HepG2 (cell line): Measurements from ENCODE around the gene SAMMSON. TPM values are rescaled to one million over a fixed set of nuclear protein-coding genes. Genes with fewer than 3 reads are reported as not detected.

ENCODE experiments used
- ATAC-seq: fragments of 200-7000 bp; cut with Tn5 transposase; 3 replicates; pipeline ENCODE4 v1.9.1; 2020; ENCODE audit warnings: mild to moderate bottlenecking, moderate library complexity
- BruUV-seq: library from RNA; stranded (reverse); fragments of 400-500 nt; replicated peaks from 2 replicates; lab custom pipeline; 2021; lab: Mats Ljungman, UMichigan
- CTCF ChIA-PET: fragments of 300-600 bp; formaldehyde crosslinking; extraction: SDS; loops from one replicate; lab custom pipeline; 2021; ENCODE audit warnings: low total read pairs, inconsistent platforms, low intra/inter-chr PET ratio; lab: Yijun Ruan, JAX
- POLR2A ChIA-PET: fragments of 350-600 bp; sonication (Branson Sonifier 250); formaldehyde crosslinking; loops from one replicate; lab custom pipeline; 2020; ENCODE audit warnings: antibody characterized with exemption, inconsistent platforms; lab: Yijun Ruan, JAX
- DNase-seq: peaks from one replicate; pipeline ENCODE4 v3.0.0-alpha.2; 2015; ENCODE audit warnings: low spot score
- FAIRE-seq: peaks from 3 replicates; lab custom pipeline; 2011; peaks lifted over from hg19 to GRCh38; lab: Jason Lieb, UNC
- H2AFZ ChIP-seq: one replicate; pipeline ENCODE4 v1.6.1; 2011; ENCODE audit warnings: low read length, inconsistent platforms
- H3K27ac ChIP-seq: fragments of 300-600 bp; 3 replicates; pipeline ENCODE4 v1.8.0; 2011; ENCODE audit warnings: mixed run types, mild to moderate bottlenecking, mixed read lengths, low read length, inconsistent platforms; ENCODE audit not compliant: insufficient read depth; ENCODE audit errors: extremely low read length
- H3K27me3 ChIP-seq, 2 experiments: fragments of 200-600 bp in 1 of 2; 2 replicates in 1 of 2; 3 replicates in 1 of 2; pipeline versions ENCODE4 v1.6.0 to v1.8.0; 2011; ENCODE audit warnings: low read length in 2 of 2, mild to moderate bottlenecking in 2 of 2, moderate library complexity in 2 of 2, inconsistent platforms in 1 of 2; ENCODE audit not compliant: insufficient read depth in 2 of 2, control insufficient read depth in 1 of 2
- H3K36me3 ChIP-seq, 2 experiments: fragments of 200-600 bp in 1 of 2; replicated peaks in 1 of 2; 2 replicates in 1 of 2; 3 replicates in 1 of 2; pipeline versions ENCODE4 v1.5.1 to v1.8.0; 2011; ENCODE audit warnings: low read length in 2 of 2, inconsistent platforms in 1 of 2; ENCODE audit not compliant: insufficient read depth in 2 of 2, control insufficient read depth in 1 of 2
- H3K4me1 ChIP-seq: 2 replicates; pipeline ENCODE4 v1.5.1; 2012; ENCODE audit warnings: low read length, inconsistent platforms; ENCODE audit not compliant: insufficient read depth
- H3K4me2 ChIP-seq: 2 replicates; pipeline ENCODE4 v1.6.0; 2011; ENCODE audit warnings: low read depth, low read length, inconsistent platforms
- H3K4me3 ChIP-seq, 3 experiments: fragments of 200-600 bp in 1 of 3; sonication (generic), shearing (Covaris generic) in 1 of 3; replicated peaks in 1 of 3; 2 replicates each; pipeline ENCODE4 v1.5.1; 2011 to 2016; ENCODE audit warnings: low read length in 3 of 3, inconsistent platforms in 2 of 3, low read depth in 2 of 3, mild to moderate bottlenecking in 2 of 3, control low read depth in 1 of 3, mixed read lengths in 1 of 3; ENCODE audit not compliant: insufficient read depth in 1 of 3
- H3K79me2 ChIP-seq: one replicate; pipeline ENCODE4 v1.6.1; 2011; ENCODE audit warnings: low read length, inconsistent platforms; ENCODE audit not compliant: insufficient read depth
- H3K9ac ChIP-seq: 2 replicates; pipeline ENCODE4 v1.6.0; 2011; ENCODE audit warnings: mild to moderate bottlenecking, low read depth, low read length, inconsistent platforms; ENCODE audit not compliant: insufficient read depth
- H3K9me3 ChIP-seq: 2 replicates; pipeline ENCODE4 v1.5.1; 2012; ENCODE audit warnings: mild to moderate bottlenecking, low read length
- H4K20me1 ChIP-seq: 2 replicates; pipeline ENCODE4 v1.6.0; 2011; ENCODE audit warnings: inconsistent platforms, mild to moderate bottlenecking, low read length, moderate library complexity; ENCODE audit not compliant: insufficient read depth
- ARID5B ChIP-seq: IDR thresholded peaks from 2 replicates; pipeline ENCODE4 v1.4.0; 2020; ENCODE audit warnings: mild to moderate bottlenecking, missing genetic modification reagents
- ELF1 ChIP-seq: sonication (generic); formaldehyde crosslinking; IDR thresholded peaks from 2 replicates; pipeline ENCODE4 v1.4.0; 2020; ENCODE audit warnings: missing genetic modification reagents
- EP300 ChIP-seq, 3 experiments: sonication (generic) in 1 of 3; formaldehyde crosslinking in 1 of 3; IDR thresholded peaks; 2 replicates each; pipeline versions ENCODE4 v1.5.1 to v1.6.1; 2011 to 2020; ENCODE audit warnings: low read depth in 2 of 3, low read length in 2 of 3, borderline replicate concordance in 1 of 3, improper control_type of control experiment in 1 of 3, mild to moderate bottlenecking in 1 of 3, missing genetic modification reagents in 1 of 3, moderate library complexity in 1 of 3
- FIP1L1 ChIP-seq: fragments of 200-400 bp; formaldehyde crosslinking; IDR thresholded peaks from 2 replicates; pipeline ENCODE4 v1.6.1; 2018; ENCODE audit warnings: low read depth, mild to moderate bottlenecking, low read length, moderate library complexity, borderline replicate concordance; ENCODE audit not compliant: insufficient read depth
- HNRNPL ChIP-seq: fragments of 200-400 bp; formaldehyde crosslinking; IDR thresholded peaks from 2 replicates; pipeline ENCODE4 v1.6.1; 2017; ENCODE audit warnings: mild to moderate bottlenecking, low read depth, low read length
- RFX3 ChIP-seq: IDR thresholded peaks from 2 replicates; pipeline ENCODE4 v1.6.1; 2016; ENCODE audit warnings: missing biosample characterization, missing genetic modification reagents
- YEATS2 ChIP-seq: sonication (generic); formaldehyde crosslinking; IDR thresholded peaks from 2 replicates; pipeline ENCODE4 v1.4.0; 2020; ENCODE audit warnings: missing genetic modification reagents, borderline replicate concordance
- YY1 ChIP-seq: IDR thresholded peaks from 2 replicates; pipeline ENCODE4 v1.6.1; 2011; ENCODE audit warnings: low read length, low read depth, moderate library complexity, mild to moderate bottlenecking; ENCODE audit not compliant: insufficient read depth, insufficient replicate concordance
- ZFX ChIP-seq: sonication (generic); formaldehyde crosslinking; IDR thresholded peaks from 2 replicates; pipeline ENCODE4 v1.4.0; 2020; ENCODE audit warnings: mild to moderate bottlenecking, low read depth, missing genetic modification reagents, moderate library complexity
- ZNF770 ChIP-seq: sonication (generic); formaldehyde crosslinking; IDR thresholded peaks from 2 replicates; pipeline ENCODE4 v1.5.0; 2020; ENCODE audit warnings: mild to moderate bottlenecking, missing genetic modification reagents
- ZNF781 ChIP-seq: sonication (generic); formaldehyde crosslinking; IDR thresholded peaks from 2 replicates; pipeline ENCODE4 v1.5.1; 2020; ENCODE audit warnings: borderline replicate concordance, mild to moderate bottlenecking, missing genetic modification reagents; ENCODE audit errors: not compliant biosample characterization
- WGBS: methylation state at CpG from one replicate; pipeline ENCODE4 v1.1.6; 2017; ENCODE audit warnings: low lambda C conversion rate; 5-methylcytosine and 5-hydroxymethylcytosine counted together
- in situ Hi-C: cut with HindIII; loops from 2 replicates; pipeline ENCODE4 v1.10.0; 2017; ENCODE audit warnings: low pct_unique_long_range_greater_than_20kb; ENCODE audit not compliant: extremely low pct_ligation_motif_present
- intact Hi-C: fragments of 100-400 bp; cut with micrococcal nuclease; formaldehyde crosslinking; loops from one replicate; pipeline ENCODE4 v1.10.0; 2022; ENCODE audit not compliant: unreplicated experiment
- polyA plus RNA-seq, 8 experiments: library from polyadenylated mRNA; depleted of rRNA in 3 of 8; stranded (reverse) in 7 of 8; unstranded in 1 of 8; fragments of >200 nt; fragmentation: Illumina TruSeq in 4 of 8; extraction: Trizol in 4 of 8; gene quantifications; 2 replicates each; pipeline versions ENCODE4 v1.2.1 to v1.2.3, GENCODE V29; 2011 to 2016; ENCODE audit warnings: low read depth in 4 of 8, missing spikeins in 1 of 8, mixed read lengths in 1 of 8; ENCODE audit not compliant: insufficient read depth in 1 of 8
- total RNA-seq, 5 experiments: library from RNA; depleted of rRNA; stranded (reverse); fragments of >200 nt; fragmentation: Illumina TruSeq; extraction: Trizol; gene quantifications; 2 replicates each; pipeline ENCODE4 v1.2.3, GENCODE V29; 2016; ENCODE audit warnings: low read depth in 1 of 5

SAMMSON gene
- total and polyA plus RNA-seq, 2 of the 13 experiments (the other 11 are each of a cell fraction or from before 2014, with no cell fraction given): not detected

DNA sequence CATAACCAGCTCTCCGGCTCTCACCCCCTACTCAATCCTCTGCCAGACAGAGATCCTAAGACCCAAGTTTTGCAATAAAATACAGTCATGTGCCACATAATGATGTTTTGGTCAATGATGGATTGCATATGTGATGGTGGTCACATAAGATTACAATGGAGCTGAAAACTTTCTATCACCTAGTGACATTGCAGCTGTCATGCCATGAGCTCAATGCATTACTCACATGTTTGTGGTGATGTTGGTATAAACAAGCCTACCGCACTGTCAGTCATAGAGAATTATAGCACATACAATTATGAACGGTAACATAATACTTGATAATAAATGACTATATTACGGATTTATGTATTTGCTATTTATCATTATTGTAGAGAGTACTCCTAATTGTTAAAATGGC lies 26.9 kb upstream of the SAMMSON start:
- Histone ChIP-seq H3K4me1 (no peaks in the 10 kb centered on the region), H3K9ac (no peak overlapping the region), H4K20me1 (no peaks in the 10 kb centered on the region), H3K4me2 (no peak overlapping the region), H3K9me3 (no peaks in the 10 kb centered on the region), H3K27me3 (no peaks in the 10 kb centered on the region), H3K27ac (no peak overlapping the region), H3K36me3 (no peaks in the 10 kb centered on the region), H3K4me3 (no peak overlapping the region), H2AFZ (no peak overlapping the region), H3K79me2 (no peaks in the 10 kb centered on the region)
- CTCF ChIA-PET: no interaction called here
- POLR2A ChIA-PET: no interaction called here
- WGBS: 32% methylated on average over 4 of the region's 4 CpGs
- DNase-seq (no peak), ATAC-seq (no peak), FAIRE-seq (no peak)
- no TSS peak for BruUV-seq
- intact Hi-C loops (no loop called here), in situ Hi-C loops (no loop called here)
- TF ChIP-seq FIP1L1: no peak
- TF ChIP-seq RFX3 (CRISPR knock-in tag): no peak
- no peak for TF ChIP-seq ELF1 (CRISPR knock-in tag)
- no peak for TF ChIP-seq YEATS2 (CRISPR knock-in tag)
- TF ChIP-seq HNRNPL: no peak
- no peak for TF ChIP-seq ZNF781 (CRISPR knock-in tag)
- no peak for TF ChIP-seq YY1
- TF ChIP-seq EP300 (IDR thresholded peaks at IDR 0.05; ENCODE audit: low read depth in 2 of 2, low read length in 2 of 2): no peak
- no peak for TF ChIP-seq EP300 (CRISPR knock-in tag; IDR thresholded peaks at IDR 0.05; ENCODE audit: borderline replicate concordance)
- no peak for TF ChIP-seq ARID5B (CRISPR knock-in tag)
- TF ChIP-seq ZFX (CRISPR knock-in tag): no peak
- TF ChIP-seq ZNF770: no peak
